K562 (cell line): ENCODE data around the gene HOXA5. TPM values are rescaled to one million over a fixed set of nuclear protein-coding genes. Genes with fewer than 3 reads are reported as not detected.

Experiments used
- ATAC-seq: fragments of 200-7000 bp; cut with Tn5 transposase; 3 replicates; pipeline ENCODE4 v1.9.1; 2020; ENCODE audit warnings: moderate library complexity
- BruUV-seq: library from RNA; stranded (reverse); fragments of 400-500 nt; replicated peaks from 2 replicates; lab custom pipeline; 2021; lab: Mats Ljungman, UMichigan
- CTCF ChIA-PET: fragments of 300-600 bp; formaldehyde crosslinking; extraction: SDS; loops from one replicate; lab custom pipeline; 2021; ENCODE audit warnings: low intra/inter-chr PET ratio; lab: Yijun Ruan, JAX
- POLR2A ChIA-PET: fragments of 300-600, 350-650 bp; sonication (Branson Sonifier 250); formaldehyde crosslinking; extraction: SDS; loops from one replicate; lab custom pipeline; 2021; ENCODE audit warnings: antibody characterized with exemption, inconsistent platforms; lab: Yijun Ruan, JAX
- DNase-seq, 4 experiments: peaks; one replicate each; pipeline versions ENCODE4 v3.0.0 to v3.0.0-alpha.2; 2011 to 2018; ENCODE audit warnings: low spot score in 3 of 4, mixed read lengths in 3 of 4; ENCODE audit errors: extremely low read depth in 1 of 4
- FAIRE-seq: peaks from 2 replicates; lab custom pipeline; 2011; peaks lifted over from hg19 to GRCh38; lab: Jason Lieb, UNC
- H2AFZ ChIP-seq: 2 replicates; pipeline ENCODE4 v1.6.0; 2011; ENCODE audit warnings: low read depth, low read length, control low read depth, inconsistent platforms
- H3K27ac ChIP-seq: fragments of 200-600 bp; 3 replicates; pipeline ENCODE4 v1.8.0; 2011; ENCODE audit warnings: low read depth, mild to moderate bottlenecking, control low read depth, inconsistent platforms, low read length, moderate library complexity, mixed read lengths; ENCODE audit errors: extremely low read depth
- H3K27me3 ChIP-seq, 2 experiments: fragments of 300-600 bp in 1 of 2; 2 replicates in 1 of 2; 3 replicates in 1 of 2; pipeline versions ENCODE4 v1.6.0 to v1.8.0; 2011; ENCODE audit warnings: inconsistent platforms in 2 of 2, low read length in 2 of 2, mild to moderate bottlenecking in 1 of 2, mixed read lengths in 1 of 2, moderate library complexity in 1 of 2; ENCODE audit not compliant: control insufficient read depth in 2 of 2, insufficient read depth in 2 of 2
- H3K36me3 ChIP-seq: fragments of 300-600 bp; 3 replicates; pipeline ENCODE4 v1.8.0; 2011; ENCODE audit warnings: mild to moderate bottlenecking, low read length, inconsistent platforms; ENCODE audit not compliant: control insufficient read depth, insufficient read depth
- H3K4me1 ChIP-seq, 2 experiments: fragments of 200-600 bp in 1 of 2; replicated peaks in 1 of 2; 2 replicates in 1 of 2; 3 replicates in 1 of 2; pipeline versions ENCODE4 v1.5.1 to v1.8.0; 2011; ENCODE audit warnings: inconsistent platforms in 2 of 2, low read length in 2 of 2, mild to moderate bottlenecking in 1 of 2, mixed read lengths in 1 of 2, moderate library complexity in 1 of 2; ENCODE audit not compliant: control insufficient read depth in 2 of 2, insufficient read depth in 2 of 2
- H3K4me2 ChIP-seq: 2 replicates; pipeline ENCODE4 v1.6.1; 2011; ENCODE audit warnings: low read length, control low read depth, inconsistent platforms, mixed read lengths; ENCODE audit not compliant: insufficient read depth
- H3K4me3 ChIP-seq: fragments of 200-600 bp; sonication (generic), shearing (Covaris generic); 2 replicates; pipeline ENCODE4 v1.5.1; 2016; ENCODE audit warnings: control low read depth, inconsistent platforms
- H3K79me2 ChIP-seq: fragments of 200-600 bp; 3 replicates; pipeline ENCODE4 v1.8.0; 2011; ENCODE audit warnings: low read length, inconsistent platforms; ENCODE audit not compliant: control insufficient read depth, insufficient read depth
- H3K9ac ChIP-seq, 2 experiments: 2 replicates each; pipeline versions ENCODE4 v1.6.0 to v1.6.1; 2011; ENCODE audit warnings: low read depth in 2 of 2, low read length in 2 of 2, control low read depth in 1 of 2, inconsistent platforms in 1 of 2, mild to moderate bottlenecking in 1 of 2, mixed read lengths in 1 of 2; ENCODE audit not compliant: insufficient read depth in 1 of 2
- H3K9me1 ChIP-seq: one replicate; pipeline ENCODE4 v1.6.0; 2011; ENCODE audit warnings: inconsistent platforms, mild to moderate bottlenecking, low read length, moderate library complexity; ENCODE audit not compliant: control insufficient read depth, insufficient read depth
- H3K9me3 ChIP-seq: replicated peaks from 2 replicates; pipeline ENCODE4 v1.5.1; 2011; ENCODE audit warnings: low read depth, low read length, inconsistent platforms; ENCODE audit not compliant: control insufficient read depth, insufficient read depth
- H4K20me1 ChIP-seq: replicated peaks from 2 replicates; pipeline ENCODE4 v1.6.1; 2011; ENCODE audit warnings: low read length, inconsistent platforms, mixed read lengths; ENCODE audit not compliant: control insufficient read depth, insufficient read depth
- DMBX1 ChIP-seq: fragments of 250-450 bp; sonication (Bioruptor Pico); IDR thresholded peaks from 2 replicates; pipeline ENCODE4 v1.8.0; 2022; ENCODE audit warnings: inconsistent platforms, mild to moderate bottlenecking, moderate library complexity, borderline replicate concordance
- EP400 ChIP-seq: fragments of 450-650 bp; IDR thresholded peaks from 2 replicates; pipeline ENCODE4 v1.6.1; 2017; ENCODE audit warnings: antibody characterized with exemption, mild to moderate bottlenecking, moderate library complexity
- NCOA4 ChIP-seq: fragments of 450-650 bp; IDR thresholded peaks from 2 replicates; pipeline ENCODE4 v1.6.1; 2018; ENCODE audit warnings: mild to moderate bottlenecking; ENCODE audit not compliant: partially characterized antibody
- TSC22D4 ChIP-seq: fragments of 450-650 bp; IDR thresholded peaks from 2 replicates; pipeline ENCODE4 v1.6.1; 2016; ENCODE audit warnings: missing genetic modification characterization, missing biosample characterization, control low read depth
- WGBS: fragments of 100-300 bp; shearing (Covaris generic); methylation state at CpG from one replicate; pipeline ENCODE4 v1.1.6; 2016; ENCODE audit warnings: low coverage, mixed read lengths; ENCODE audit not compliant: insufficient coverage; ENCODE audit errors: missing lambda C conversion rate; 5-methylcytosine and 5-hydroxymethylcytosine counted together
- in situ Hi-C: fragments of 300-500 bp; cut with MboI; formaldehyde crosslinking; loops from 4 replicates; pipeline ENCODE4 v1.15.0; 2018; ENCODE audit warnings: inconsistent platforms, mixed read lengths
- intact Hi-C: fragments of 100-400 bp; cut with micrococcal nuclease; formaldehyde crosslinking; loops from 2 replicates; pipeline ENCODE4 v1.14.2; 2022
- polyA plus RNA-seq, 8 experiments: library from polyadenylated mRNA; depleted of rRNA in 4 of 8; stranded (reverse) in 5 of 8; unstranded in 3 of 8; fragments of >200 nt; fragmentation: Nextera tagmentation in 2 of 8; fragmentation: Illumina TruSeq in 1 of 8; extraction: Ambion mirVana in 2 of 8; extraction: Trizol in 1 of 8; gene quantifications; 2 replicates each; pipeline versions ENCODE4 v1.2.1 to v1.2.3, GENCODE V29; 2011 to 2014; ENCODE audit warnings: inconsistent platforms in 1 of 8, missing spikeins in 1 of 8
- total RNA-seq, 7 experiments: library from RNA; depleted of rRNA in 6 of 7; stranded (reverse); fragments of >200 nt in 6 of 7; fragmentation: Illumina TruSeq in 2 of 7; extraction: Trizol in 2 of 7; gene quantifications; 2 replicates each; pipeline versions ENCODE4 v1.2.1 to v1.2.3, GENCODE V29; 2011 to 2021; ENCODE audit warnings: low replicate concordance in 1 of 7
- TF ChIP-seq, protein P1 (sequence below): fragments of 450-650 bp; IDR thresholded peaks from 2 replicates; pipeline ENCODE4 v1.6.1; 2016; ENCODE audit warnings: mild to moderate bottlenecking, moderate library complexity
- TF ChIP-seq, protein P2 (sequence below): IDR thresholded peaks from 2 replicates; pipeline ENCODE4 v1.6.1; 2012; ENCODE audit warnings: low read depth, low read length, improper control_type of control experiment, borderline replicate concordance

Gene HOXA5
- total and polyA plus RNA-seq, 9 of the 15 experiments (the other 6 are each of a cell fraction or from before 2014, with no cell fraction given), result 0.13 TPM; not detected in 8

DNA sequence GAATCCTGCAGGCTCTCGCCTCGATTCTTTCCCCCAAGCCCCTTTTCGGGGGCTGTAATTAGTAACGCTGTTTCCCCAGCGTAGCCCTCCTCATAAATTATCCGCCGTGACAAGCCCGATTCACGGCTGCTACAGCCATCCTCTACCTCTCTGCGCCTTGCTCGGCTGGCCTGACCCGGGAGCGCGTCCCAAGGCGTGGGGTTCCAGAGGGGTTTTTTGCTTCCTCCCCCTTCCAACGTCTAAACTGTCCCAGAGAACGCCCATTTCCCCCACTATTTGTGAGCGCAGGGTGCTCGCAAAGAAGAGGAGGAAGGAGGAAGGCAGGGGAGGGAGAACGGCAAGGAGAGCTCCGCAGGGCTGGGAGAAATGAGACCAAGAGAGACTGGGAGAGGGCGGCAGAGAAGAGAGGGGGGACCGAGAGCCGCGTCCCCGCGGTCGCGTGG, 880 bp downstream of the HOXA5 start:
- H3K4me3 ChIP-seq, result no peak overlapping the region
- H3K36me3 ChIP-seq, result no peaks in the 10 kb centered on the region
- ATAC-seq, result no peak
- in situ Hi-C loops (loop anchor here (10.0 kb wide), 1 partner anchor 288 kb away; no protein-coding TSS in a partner anchor), intact Hi-C loops (no loop called here)
- no peaks in the 10 kb centered on the region for H3K79me2 ChIP-seq
- H3K4me1 ChIP-seq, result peaks cover 0 to 20% of the 10 kb centered on the region in 2 experiments; a peak in 2 of 5 replicates
- CTCF ChIA-PET, result no interaction called here
- no peaks in the 10 kb centered on the region for H3K9me3 ChIP-seq
- TF ChIP-seq EP400 (no peak), TSC22D4 (tag) (no peak), NCOA4 (no peak), DMBX1 (CRISPR knock-in tag) (no peak)
- TF ChIP-seq, protein P1, sequence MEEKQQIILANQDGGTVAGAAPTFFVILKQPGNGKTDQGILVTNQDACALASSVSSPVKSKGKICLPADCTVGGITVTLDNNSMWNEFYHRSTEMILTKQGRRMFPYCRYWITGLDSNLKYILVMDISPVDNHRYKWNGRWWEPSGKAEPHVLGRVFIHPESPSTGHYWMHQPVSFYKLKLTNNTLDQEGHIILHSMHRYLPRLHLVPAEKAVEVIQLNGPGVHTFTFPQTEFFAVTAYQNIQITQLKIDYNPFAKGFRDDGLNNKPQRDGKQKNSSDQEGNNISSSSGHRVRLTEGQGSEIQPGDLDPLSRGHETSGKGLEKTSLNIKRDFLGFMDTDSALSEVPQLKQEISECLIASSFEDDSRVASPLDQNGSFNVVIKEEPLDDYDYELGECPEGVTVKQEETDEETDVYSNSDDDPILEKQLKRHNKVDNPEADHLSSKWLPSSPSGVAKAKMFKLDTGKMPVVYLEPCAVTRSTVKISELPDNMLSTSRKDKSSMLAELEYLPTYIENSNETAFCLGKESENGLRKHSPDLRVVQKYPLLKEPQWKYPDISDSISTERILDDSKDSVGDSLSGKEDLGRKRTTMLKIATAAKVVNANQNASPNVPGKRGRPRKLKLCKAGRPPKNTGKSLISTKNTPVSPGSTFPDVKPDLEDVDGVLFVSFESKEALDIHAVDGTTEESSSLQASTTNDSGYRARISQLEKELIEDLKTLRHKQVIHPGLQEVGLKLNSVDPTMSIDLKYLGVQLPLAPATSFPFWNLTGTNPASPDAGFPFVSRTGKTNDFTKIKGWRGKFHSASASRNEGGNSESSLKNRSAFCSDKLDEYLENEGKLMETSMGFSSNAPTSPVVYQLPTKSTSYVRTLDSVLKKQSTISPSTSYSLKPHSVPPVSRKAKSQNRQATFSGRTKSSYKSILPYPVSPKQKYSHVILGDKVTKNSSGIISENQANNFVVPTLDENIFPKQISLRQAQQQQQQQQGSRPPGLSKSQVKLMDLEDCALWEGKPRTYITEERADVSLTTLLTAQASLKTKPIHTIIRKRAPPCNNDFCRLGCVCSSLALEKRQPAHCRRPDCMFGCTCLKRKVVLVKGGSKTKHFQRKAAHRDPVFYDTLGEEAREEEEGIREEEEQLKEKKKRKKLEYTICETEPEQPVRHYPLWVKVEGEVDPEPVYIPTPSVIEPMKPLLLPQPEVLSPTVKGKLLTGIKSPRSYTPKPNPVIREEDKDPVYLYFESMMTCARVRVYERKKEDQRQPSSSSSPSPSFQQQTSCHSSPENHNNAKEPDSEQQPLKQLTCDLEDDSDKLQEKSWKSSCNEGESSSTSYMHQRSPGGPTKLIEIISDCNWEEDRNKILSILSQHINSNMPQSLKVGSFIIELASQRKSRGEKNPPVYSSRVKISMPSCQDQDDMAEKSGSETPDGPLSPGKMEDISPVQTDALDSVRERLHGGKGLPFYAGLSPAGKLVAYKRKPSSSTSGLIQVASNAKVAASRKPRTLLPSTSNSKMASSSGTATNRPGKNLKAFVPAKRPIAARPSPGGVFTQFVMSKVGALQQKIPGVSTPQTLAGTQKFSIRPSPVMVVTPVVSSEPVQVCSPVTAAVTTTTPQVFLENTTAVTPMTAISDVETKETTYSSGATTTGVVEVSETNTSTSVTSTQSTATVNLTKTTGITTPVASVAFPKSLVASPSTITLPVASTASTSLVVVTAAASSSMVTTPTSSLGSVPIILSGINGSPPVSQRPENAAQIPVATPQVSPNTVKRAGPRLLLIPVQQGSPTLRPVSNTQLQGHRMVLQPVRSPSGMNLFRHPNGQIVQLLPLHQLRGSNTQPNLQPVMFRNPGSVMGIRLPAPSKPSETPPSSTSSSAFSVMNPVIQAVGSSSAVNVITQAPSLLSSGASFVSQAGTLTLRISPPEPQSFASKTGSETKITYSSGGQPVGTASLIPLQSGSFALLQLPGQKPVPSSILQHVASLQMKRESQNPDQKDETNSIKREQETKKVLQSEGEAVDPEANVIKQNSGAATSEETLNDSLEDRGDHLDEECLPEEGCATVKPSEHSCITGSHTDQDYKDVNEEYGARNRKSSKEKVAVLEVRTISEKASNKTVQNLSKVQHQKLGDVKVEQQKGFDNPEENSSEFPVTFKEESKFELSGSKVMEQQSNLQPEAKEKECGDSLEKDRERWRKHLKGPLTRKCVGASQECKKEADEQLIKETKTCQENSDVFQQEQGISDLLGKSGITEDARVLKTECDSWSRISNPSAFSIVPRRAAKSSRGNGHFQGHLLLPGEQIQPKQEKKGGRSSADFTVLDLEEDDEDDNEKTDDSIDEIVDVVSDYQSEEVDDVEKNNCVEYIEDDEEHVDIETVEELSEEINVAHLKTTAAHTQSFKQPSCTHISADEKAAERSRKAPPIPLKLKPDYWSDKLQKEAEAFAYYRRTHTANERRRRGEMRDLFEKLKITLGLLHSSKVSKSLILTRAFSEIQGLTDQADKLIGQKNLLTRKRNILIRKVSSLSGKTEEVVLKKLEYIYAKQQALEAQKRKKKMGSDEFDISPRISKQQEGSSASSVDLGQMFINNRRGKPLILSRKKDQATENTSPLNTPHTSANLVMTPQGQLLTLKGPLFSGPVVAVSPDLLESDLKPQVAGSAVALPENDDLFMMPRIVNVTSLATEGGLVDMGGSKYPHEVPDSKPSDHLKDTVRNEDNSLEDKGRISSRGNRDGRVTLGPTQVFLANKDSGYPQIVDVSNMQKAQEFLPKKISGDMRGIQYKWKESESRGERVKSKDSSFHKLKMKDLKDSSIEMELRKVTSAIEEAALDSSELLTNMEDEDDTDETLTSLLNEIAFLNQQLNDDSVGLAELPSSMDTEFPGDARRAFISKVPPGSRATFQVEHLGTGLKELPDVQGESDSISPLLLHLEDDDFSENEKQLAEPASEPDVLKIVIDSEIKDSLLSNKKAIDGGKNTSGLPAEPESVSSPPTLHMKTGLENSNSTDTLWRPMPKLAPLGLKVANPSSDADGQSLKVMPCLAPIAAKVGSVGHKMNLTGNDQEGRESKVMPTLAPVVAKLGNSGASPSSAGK, result no peak
- TF ChIP-seq, protein P2, sequence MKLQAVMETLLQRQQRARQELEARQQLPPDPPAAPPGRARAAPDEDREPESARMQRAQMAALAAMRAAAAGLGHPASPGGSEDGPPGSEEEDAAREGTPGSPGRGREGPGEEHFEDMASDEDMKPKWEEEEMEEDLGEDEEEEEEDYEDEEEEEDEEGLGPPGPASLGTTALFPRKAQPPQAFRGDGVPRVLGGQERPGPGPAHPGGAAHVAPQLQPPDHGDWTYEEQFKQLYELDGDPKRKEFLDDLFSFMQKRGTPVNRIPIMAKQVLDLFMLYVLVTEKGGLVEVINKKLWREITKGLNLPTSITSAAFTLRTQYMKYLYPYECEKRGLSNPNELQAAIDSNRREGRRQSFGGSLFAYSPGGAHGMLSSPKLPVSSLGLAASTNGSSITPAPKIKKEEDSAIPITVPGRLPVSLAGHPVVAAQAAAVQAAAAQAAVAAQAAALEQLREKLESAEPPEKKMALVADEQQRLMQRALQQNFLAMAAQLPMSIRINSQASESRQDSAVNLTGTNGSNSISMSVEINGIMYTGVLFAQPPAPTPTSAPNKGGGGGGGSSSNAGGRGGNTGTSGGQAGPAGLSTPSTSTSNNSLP, result no peak
- no peak overlapping the region for H3K9ac ChIP-seq
- H3K9me1 ChIP-seq, result no peaks in the 10 kb centered on the region
- 21% methylated on average over 22 of the region's 29 CpGs for WGBS
- H2AFZ ChIP-seq, result no peak overlapping the region
- no TSS peak for BruUV-seq
- no peak overlapping the region for H3K27ac ChIP-seq
- H4K20me1 ChIP-seq, result no peaks in the 10 kb centered on the region
- DNase-seq, result no peak
- POLR2A ChIA-PET, result no interaction called here
- FAIRE-seq, result no peak
- no peak overlapping the region for H3K4me2 ChIP-seq
- peaks cover 27 to 83% of the 10 kb centered on the region in 2 experiments for H3K27me3 ChIP-seq
